ENCODE measurements around the gene LAMC2.

DNA sequence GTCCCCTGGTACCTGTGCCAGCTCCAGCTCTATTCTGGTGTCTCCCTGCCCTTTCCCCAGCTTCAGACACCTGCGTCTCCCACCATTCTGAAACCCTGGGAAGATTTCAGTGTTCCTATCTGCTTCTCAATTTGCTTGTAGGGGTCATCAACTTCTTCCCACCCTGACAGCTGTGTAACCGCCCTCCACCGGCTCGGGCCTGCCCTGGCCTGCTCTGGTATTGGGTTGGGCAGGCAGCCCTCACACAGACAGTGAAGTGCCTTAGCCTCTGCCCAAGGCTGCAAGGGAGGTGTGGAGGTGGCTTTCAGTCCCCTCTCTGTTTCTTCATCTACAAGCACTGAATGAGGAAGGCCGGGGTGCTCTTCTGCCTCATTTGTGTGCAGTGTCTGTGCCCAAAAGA lies 97.2 kb downstream of the LAMC2 start:
- TF ChIP-seq, protein P1, sequence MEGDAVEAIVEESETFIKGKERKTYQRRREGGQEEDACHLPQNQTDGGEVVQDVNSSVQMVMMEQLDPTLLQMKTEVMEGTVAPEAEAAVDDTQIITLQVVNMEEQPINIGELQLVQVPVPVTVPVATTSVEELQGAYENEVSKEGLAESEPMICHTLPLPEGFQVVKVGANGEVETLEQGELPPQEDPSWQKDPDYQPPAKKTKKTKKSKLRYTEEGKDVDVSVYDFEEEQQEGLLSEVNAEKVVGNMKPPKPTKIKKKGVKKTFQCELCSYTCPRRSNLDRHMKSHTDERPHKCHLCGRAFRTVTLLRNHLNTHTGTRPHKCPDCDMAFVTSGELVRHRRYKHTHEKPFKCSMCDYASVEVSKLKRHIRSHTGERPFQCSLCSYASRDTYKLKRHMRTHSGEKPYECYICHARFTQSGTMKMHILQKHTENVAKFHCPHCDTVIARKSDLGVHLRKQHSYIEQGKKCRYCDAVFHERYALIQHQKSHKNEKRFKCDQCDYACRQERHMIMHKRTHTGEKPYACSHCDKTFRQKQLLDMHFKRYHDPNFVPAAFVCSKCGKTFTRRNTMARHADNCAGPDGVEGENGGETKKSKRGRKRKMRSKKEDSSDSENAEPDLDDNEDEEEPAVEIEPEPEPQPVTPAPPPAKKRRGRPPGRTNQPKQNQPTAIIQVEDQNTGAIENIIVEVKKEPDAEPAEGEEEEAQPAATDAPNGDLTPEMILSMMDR (IDR thresholded peaks at IDR 0.05) = no peak
- no peak for TF ChIP-seq POLR2A (IDR thresholded peaks at IDR 0.05)
